ENCODE results near the gene RIC8A.
"Not testable (repeated sequence)": the region's sequence is repeated elsewhere in the genome, so short reads cannot be mapped to it uniquely, and the experiment has no call there.

RIC8A gene

DNA sequence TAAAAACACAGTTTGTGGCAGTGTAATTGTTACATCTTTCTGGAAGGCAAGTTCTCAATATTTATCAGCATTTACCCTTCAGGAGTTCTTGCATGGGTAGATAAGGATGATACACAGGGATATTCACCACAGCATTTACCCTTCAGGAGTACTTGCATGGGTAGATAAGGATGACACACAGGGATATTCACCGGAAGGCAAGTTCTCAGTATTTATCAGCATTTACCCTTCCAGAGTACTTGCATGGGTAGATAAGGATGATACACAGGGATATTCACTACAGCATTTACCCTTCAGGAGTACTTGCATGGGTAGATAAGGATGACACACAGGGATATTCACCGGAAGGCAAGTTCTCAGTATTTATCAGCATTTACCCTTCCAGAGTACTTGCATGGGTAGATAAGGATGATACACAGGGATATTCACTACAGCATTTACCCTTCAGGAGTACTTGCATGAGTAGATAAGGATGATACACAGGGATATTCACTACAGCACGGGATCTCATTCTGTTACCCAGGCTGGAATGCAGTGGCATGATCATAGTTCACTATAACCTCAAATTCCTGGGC is 13.2 kb downstream of the RIC8A start:
- not testable (repeated sequence) for DNase-seq (ENCODE audit: low read depth)

DNA sequence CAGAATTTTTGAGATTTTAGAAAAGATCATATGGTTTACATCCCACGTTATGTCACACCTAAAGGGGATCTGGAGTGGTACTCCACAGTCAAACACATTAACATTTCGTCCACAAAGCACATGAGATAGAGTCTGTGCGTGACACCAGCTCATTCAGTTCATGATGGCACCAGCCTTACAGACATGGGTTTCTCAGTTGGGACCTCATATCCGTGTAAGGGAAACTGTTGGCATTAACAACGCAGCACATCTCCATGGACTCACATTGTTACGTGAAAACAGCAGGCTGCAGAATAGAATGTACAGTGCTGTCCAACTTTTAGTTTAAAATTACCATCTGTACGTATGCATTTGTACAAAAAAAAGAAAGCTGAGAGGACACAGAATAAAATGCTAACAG is 14.0 kb downstream of the RIC8A start:
- no peak for DNase-seq (ENCODE audit: low read depth)

DNA sequence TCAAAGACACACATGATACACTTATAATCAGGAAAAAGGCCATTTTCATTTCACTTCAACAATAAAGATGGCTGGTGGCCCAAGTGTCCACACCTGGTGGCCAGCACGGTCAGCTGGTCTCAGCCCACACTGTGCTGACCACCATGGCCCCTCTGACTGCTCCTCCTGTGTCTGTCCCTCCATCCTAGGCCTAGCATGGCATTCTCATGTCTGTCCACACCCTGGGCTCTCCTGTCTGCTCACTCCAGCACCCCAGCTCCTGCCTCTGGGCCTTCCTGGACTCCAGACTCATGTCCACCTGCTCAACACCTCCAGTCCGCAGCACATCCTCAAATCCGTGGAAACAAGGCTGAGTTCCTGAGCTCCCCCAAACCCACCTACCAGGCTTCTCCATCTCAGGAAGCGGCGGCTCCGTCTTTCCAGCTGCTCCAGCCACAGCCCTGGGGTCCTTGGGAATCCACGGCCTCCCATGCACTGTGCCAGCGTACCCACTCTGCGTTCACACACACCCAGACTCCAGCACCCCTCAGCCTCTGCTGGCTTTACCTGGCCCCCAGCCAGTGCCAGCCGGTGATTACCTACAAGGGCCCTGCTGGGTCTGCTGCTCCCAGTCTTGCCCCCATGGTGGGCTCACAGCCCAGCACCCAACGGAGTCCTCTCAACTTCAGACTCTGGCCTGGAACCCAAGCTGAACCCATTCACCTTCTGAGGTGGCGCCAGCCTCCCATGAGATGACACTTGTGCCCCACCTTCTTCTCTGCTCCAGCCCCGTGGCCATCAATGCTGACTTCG is 14.7 kb downstream of the RIC8A start:
- DNase-seq (ENCODE audit: low read depth), result no peak

DNA sequence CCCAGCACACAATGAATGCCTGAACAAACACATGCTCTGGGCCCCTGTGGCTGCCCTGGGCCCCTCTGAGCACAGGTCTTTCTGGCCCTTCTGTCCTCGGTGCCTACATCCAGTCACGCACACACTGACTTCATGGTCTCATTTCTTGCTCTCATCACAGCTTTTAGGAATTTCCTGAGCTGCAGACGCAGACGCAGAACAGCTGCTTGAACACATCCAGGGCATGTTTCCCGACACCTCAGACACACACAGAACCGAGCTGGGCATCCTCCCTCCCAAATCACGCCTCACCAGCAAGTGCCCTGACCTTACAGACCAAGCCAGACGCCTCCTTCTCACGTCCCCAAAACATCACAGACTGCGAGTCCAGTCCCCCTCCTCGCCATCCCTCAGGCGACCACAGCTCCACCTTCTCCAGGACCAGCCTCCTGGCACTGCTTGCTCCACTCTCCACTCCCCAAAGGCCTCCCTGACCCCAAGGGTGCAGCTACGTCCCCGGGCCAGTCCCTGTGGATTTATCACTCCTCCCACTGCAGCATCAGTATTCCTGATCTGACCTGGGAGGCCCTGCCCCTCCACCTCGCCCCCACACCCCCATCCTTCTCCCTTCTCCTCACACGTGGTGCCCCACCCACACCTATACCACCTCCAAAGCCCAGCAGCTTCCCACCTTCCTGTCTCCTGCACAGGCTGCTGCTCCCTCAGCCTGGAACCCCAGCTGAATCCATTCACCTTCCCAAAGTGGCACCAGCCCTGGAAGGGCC is 15.7 kb downstream of the RIC8A start:
- no peak for DNase-seq (ENCODE audit: low read depth)

DNA sequence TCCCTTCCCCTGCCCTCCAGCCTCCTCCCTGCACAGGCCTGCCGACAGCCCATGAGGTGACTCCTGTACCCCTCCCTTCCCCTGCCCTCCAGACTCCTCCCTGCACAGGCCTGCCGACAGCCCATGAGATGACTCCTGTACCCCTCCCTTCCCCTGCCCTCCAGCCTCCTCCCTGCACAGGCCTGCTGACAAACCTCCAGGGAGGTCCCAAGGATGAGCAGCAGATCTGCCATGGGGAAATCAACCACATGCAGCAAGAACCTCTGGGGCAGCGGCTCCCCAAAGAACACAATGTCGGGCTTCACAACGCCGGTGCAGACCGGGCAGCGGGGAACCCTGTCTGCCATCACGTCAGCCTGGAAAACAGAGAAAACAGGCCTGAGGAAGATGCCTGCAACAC is 16.4 kb downstream of the RIC8A start:
- no peak for DNase-seq (ENCODE audit: low read depth)

DNA sequence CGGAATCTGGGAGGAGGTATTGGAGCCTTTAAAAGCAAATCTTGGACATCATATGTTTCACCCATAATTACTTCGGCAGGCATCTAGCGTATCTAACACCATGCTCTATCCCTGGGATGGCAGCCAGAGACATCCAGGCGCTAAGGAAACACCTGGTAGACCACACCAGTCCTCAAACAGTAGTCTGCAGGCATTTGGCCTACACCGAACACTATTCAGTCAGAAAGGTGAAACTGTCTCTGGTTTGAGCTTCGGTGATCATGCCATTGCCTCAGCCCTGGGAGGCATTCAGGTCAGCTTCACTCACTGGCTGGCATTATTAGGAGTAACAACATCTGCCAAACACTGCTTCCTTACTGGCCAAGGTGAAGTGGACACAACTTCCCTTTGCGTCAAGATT is 16.9 kb downstream of the RIC8A start:
- no peak for DNase-seq (ENCODE audit: low read depth)

DNA sequence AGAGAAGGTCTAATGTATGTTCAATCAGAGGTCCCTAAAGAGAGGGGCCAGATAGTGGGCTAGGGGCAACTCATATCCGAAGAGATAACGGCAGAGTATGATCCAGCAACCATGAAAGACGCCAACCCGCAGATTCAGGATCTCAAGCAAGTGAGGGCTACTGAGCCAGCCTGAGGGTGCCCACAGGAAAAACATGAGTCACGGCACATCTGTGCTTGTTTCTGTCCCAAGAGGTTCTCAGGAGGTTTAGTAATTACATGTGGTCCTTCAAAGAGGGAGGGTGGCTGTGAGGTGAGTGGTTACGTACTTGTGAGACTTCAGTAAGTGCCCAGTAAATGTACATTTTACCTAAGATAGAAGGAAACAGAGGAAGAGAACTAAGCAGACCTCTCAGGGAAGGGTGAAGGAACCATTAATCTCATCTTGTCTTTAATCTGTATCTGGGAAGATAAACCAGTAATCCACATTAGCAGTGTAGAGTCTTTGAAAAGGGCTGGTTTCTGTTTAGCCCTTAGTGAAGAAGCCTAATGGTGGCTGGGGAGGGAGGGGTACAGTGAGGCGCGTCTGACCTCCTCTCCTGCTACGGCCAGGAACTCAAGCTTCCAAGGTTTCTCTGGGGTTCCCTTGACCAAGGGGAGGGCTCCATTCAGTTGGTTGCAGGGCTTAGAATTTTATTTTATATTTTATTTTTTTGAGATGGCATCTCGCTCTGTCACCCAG is 18.4 kb downstream of the RIC8A start:
- DNase-seq (ENCODE audit: low read depth), result no peak

DNA sequence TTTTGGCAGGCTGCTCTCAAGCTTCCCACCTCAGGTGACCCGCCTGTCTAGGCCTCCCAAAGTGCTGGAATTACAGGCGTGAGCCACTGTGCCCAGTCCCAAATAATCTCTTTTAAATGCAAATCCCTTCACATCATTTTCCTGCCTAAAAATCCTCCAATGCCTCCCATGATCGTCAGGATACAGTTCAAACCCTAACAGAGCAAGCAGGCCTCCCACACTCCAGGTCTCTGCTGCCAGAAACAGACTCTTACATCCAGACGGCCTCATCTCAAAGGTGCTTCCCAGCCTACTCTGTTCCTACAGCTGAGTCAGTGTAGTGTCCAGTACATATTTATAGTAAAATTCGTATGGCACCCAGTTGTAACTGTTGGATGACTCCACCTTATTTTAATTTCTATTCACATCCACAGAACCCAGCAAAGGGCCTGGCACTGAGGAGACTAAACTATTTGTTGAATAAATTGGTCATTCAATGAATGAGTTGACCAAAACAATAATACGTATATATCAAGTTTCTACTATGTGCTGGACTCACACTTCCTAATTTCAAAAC is 20.4 kb downstream of the RIC8A start:
- no peak for DNase-seq (ENCODE audit: low read depth)

DNA sequence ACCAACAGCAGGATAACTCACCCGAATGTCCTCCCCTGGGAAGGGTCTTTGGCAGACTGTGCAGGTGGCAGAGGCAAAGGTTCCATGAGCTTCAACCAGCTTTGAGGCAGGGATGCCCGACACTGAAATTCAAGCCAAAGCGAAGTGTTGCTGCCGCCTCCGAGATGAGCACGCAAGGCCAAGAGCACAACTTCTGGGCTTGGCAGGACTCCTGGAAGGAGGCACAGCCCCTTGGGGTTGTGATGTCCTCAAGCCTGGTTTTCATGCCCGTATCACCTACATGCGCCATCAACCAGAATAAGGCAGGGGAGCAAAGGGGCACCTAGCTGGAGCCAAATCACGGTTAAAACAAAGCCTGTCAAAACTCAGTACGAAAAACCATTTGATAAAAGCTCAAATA is 22.9 kb downstream of the RIC8A start:
- no peak for DNase-seq (ENCODE audit: low read depth)

DNA sequence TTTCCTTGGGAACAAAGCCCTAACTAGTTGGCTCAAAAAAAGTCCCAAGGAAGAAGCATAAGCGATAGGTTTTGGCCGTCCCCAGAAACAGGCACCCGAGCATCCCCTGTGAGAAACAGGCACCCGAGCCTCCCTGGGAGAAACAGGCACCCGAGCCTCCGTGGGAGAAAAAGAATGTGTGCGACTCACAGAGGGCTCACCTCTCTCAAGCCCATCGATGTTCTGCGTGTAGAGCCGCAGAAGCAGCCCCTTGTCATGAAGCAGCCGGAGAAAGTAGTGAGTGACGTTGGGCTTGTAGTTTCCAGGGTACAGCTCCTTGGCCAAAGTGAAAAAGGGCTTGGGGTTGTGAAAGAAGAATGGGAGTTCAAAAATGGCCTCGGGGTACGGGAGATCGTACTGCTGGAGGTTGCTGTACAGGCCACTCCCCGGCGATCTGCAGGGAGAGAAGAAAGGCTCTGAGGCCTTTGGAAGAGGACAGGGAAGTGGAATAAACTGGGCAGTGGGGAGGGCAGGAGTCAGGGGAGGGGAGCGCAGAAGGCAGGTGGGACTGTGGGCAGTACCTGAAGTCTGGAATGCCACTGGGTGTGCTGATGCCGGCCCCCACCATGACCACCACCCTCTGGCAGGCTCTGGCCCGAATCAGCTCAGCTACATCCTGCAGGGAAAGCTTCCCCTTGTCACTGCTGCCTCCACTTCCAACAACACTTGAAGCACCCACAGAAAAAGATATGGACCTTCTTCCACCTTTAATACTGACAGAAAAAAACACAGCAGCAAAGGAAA is 25.5 kb downstream of the RIC8A start:
- no peak for DNase-seq (ENCODE audit: low read depth)

DNA sequence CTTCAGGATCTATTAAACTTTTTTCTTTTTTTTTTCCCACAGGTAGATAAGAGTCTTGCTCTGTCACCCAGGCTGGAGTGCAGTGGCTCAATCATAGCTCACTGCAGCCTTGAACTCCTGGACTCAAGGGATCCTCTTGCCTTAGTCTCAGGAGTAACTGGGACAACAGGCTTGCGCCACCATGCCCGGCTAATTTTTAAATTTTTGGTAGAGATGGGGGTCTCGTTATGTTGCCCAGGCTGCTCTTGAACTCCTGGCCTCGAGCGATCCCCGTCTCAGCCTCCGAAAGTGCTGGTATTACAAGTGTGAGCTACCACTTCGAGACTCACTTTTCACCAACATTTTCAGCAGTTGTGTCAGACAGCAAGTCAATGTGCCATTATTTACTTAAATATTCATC is 27.7 kb downstream of the RIC8A start:
- no peak for DNase-seq (ENCODE audit: low read depth)

DNA sequence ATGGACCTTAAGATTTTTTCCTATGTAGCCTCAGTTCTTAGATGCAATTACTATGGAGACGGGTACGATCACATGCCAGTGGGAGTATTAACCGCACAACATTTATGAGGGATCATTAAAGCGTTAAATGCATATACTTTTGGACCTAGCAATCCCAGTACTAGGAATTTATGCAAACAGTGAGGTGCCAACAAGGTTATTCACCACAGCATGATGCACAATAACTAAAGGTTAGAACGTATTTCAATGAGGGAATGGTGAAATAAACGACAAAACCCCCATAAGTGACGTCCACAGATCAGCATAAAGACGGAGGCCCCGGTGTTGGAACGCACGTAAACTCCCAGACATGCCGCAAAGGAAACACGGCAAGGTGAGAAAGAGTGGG is 28.1 kb downstream of the RIC8A start:
- DNase-seq (ENCODE audit: low read depth), result no peak

DNA sequence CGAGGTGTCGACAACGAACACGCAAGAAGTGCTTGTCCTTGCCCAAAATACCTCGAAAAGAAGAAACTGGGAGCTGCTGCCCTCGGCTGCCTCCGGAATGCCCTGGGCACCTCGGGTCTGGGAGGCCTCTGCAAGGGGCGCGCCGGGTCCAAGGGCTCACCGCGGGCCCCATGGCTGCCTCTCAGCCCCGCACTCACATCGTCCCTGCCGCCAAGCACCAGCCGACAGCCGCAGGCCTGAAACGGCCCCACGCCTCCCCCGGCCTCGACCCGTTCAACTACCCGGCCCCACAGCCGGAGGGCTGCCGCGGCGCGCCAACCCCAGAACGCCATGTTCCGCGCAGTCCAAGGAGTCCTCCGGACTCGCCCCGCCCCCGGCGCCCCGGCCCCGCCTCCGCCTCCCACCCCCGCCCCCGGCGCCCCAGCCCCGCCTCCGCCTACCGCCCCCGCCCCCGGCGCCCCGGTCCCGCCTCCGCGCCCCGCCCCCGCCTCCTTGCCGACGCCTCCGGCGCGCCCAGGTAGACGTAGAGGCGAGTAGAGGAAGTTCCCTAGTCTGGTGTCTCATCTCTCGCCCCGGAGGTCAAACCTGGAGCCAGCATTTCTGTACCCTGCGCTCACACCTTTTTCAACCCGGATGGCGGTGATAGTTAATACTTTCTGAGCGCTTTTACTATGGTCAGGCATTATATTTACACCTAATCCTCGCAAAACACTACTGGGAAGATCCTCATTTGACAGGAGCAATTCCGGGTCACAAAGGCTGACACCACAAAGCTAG is 28.7 kb downstream of the RIC8A start, which contains the start of gene SIRT3:
Gene SIRT3 (minus strand): TSS at position 346 of the 777 bp plus-strand sequence. CDS start 14 bp downstream, at position 332.
- peak; percentile 55 for DNase-seq (ENCODE audit: low read depth)

DNA sequence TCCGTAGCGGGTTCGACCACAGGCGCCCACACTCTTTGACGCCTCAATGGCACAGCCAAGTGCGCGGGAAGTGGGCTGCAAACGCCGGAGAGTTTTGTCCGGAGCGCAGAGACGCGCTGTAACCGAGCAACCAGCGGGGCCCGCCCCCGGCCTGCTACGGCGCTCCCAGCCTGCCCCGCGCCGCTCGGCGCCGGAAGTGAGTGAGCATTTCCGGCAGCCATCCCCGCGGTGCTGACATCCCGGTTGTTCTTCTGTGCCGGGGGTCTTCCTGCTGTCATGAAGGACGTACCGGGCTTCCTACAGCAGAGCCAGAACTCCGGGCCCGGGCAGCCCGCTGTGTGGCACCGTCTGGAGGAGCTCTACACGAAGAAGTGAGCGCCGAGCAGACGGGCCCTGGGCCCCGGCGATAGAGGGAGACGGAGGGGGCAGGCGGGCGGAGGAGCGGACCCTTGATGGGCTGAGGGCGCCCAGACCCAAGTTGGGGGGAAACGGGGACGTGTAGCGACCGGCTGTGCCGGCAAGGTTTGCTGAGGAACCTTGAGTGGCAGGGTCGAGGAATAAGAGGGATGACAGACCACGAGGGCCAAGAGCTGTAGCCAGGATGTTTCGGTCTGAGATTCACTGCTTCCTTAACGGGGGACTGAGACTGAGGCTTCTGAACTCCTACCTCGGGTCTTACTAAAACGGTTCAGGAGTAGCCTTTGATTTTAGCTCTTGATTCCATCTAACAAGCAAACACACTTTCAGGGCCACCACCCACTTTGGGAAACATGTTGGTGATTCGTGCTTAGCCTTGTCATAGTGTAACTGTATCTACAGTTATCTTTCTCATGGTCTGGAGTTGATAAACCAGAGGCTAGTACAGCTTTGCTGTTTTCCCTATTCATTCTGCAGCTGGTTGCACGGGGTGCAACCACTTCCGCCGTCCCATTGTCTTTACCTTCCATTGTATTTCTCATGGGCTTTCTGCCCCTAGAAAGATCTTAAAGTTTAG is 29.6 kb downstream of the RIC8A start, which contains the start of gene PSMD13:
Gene PSMD13 (plus strand): TSS at position 203 of the 994 bp plus-strand sequence. CDS start 74 bp downstream, at position 277.
- DNase-seq (ENCODE audit: low read depth), result peak; percentile 71

DNA sequence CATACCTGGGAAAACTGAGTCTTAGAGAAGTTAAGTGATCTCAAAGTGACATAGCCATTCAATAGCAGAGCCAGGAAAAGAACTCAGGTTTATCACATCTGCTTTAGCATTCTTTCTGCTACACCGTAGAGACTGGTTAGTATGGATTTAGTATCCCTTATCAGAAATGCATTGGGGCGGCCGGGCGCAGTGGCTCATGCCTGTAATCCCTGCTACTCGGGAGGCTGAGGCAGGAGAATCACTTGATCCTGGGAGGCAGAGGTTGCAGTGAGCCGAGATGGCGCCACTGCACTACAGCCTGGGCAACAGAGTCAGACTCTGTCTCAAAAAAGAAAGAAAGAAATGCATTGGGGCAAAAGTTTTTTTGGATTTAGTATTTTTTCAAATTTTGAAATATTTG is 30.8 kb downstream of the RIC8A start:
- not testable (repeated sequence) for DNase-seq (ENCODE audit: low read depth)

DNA sequence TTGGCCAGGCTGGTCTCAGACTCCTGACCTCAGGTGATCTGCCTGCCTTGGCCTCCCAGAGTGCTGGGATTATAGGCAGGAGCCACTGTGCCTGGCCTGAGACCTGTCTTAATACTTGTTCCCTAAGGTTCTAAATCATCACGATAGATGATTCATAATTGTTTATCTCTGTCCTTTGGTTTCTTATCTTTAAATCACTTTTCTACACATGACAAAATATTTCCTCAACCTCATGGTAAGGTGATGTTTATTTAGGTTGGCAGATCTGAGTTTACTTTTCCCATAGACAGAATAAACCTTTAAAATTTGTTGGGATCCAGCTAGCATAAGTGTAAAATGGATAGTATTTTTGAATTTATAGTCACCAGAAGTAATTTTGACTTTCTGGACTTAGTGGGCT is 32.8 kb downstream of the RIC8A start:
- DNase-seq (ENCODE audit: low read depth), result no peak

DNA sequence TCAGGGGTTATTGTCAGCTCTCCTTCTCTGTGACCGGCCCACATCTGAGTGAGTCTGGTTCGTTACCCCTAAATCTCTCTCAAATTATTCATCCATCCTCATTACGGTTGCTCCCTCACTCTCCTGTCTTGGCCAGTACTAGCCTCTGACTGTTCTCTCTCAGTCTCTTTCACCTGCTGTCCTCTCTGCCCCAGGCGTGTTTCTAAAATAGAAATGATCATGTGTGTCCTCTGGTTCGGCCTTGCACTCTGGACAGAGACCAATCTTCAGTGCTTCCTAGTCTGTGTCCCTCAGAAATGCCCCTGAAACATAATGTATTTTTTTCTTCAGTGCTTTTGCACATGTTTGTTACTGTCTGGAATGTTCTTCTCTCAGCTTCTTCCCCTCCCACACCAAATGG is 34.1 kb downstream of the RIC8A start:
- no peak for DNase-seq (ENCODE audit: low read depth)

DNA sequence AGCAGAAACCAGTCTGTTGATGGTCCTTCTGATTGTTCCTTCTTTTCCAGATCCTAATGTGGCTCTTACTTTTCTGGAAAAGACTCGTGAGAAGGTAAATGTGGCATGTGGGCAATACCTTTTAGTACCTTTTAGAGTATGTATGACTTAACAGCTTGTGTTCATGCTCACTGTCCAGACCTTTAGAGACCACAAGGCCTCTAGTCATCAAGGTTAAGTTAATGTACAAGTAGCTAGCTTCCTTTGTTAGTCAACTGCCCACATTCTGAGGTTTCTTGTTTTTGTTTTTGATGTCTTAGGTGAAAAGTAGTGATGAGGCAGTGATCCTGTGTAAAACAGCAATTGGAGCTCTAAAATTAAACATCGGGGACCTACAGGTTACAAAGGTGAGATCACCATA is 36.9 kb downstream of the RIC8A start:
- no peak for DNase-seq (ENCODE audit: low read depth)

DNA sequence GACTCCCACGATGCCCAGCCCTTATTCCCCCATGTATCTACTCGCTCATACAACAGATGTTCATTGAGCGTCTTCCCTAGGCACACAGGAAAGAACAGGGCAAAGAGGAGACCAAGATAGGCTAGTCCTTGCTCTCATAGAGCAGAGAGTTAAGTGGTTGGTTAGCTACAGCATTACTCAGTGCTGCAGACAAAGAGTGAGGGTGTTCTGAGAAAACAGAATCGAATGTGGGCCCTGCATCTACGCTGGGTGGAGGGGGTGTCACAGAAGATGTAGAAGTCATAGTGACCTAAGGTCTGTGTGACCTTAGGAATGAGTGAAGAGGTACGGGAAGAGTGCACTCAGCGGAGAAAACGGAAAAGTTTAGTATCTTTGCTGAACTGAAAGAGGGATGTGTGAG is 41.6 kb downstream of the RIC8A start:
- DNase-seq (ENCODE audit: low read depth), result no peak

All from stromal cell of bone marrow (primary cell).